Calu3 (cell line): Measurements from ENCODE around the gene FLRT1. TPM values are rescaled to one million over a fixed set of nuclear protein-coding genes. Genes with fewer than 3 reads are reported as not detected.

Source experiments
- BruUV-seq: library from RNA; stranded (reverse); fragments of 400-500 nt; replicated peaks from 2 replicates; lab custom pipeline; 2021; lab: Mats Ljungman, UMichigan
- CTCF ChIA-PET: fragments of 300-600 bp; sonication (Branson Sonifier 250); formaldehyde crosslinking; loops from one replicate; lab custom pipeline; 2022; ENCODE audit warnings: antibody characterized with exemption; lab: Charles Lee
- DNase-seq: peaks from one replicate; pipeline ENCODE4 v3.0.0; 2022
- H3K27ac Mint-ChIP-seq: one replicate; pipeline ENCODE4 v1.8.0; 2022; ENCODE audit warnings: mixed read lengths; ENCODE audit not compliant: unreplicated experiment
- H3K27me3 Mint-ChIP-seq: one replicate; pipeline ENCODE4 v1.8.0; 2022; ENCODE audit warnings: mixed read lengths; ENCODE audit not compliant: unreplicated experiment
- H3K36me3 Mint-ChIP-seq: one replicate; pipeline ENCODE4 v1.8.0; 2022; ENCODE audit warnings: mild to moderate bottlenecking, moderate library complexity, mixed read lengths; ENCODE audit not compliant: insufficient read depth, unreplicated experiment
- H3K4me1 Mint-ChIP-seq: one replicate; pipeline ENCODE4 v1.8.0; 2022; ENCODE audit warnings: mild to moderate bottlenecking, low read depth, mixed read lengths; ENCODE audit not compliant: unreplicated experiment
- H3K4me3 Mint-ChIP-seq: one replicate; pipeline ENCODE4 v1.8.0; 2022; ENCODE audit warnings: mild to moderate bottlenecking, low read depth, moderate library complexity, mixed read lengths; ENCODE audit not compliant: unreplicated experiment
- H3K9me3 Mint-ChIP-seq: one replicate; pipeline ENCODE4 v1.8.0; 2022; ENCODE audit warnings: low read depth, mixed read lengths; ENCODE audit not compliant: unreplicated experiment
- CTCF ChIP-seq: fragments of 200-600 bp; IDR thresholded peaks from one replicate; pipeline ENCODE4 v1.8.0; 2022; ENCODE audit warnings: antibody characterized with exemption; ENCODE audit not compliant: unreplicated experiment
- intact Hi-C: fragments of 100-400 bp; cut with micrococcal nuclease; formaldehyde crosslinking; loops from one replicate; pipeline ENCODE4 v1.10.0; 2022; ENCODE audit not compliant: unreplicated experiment
- total RNA-seq: library from RNA; stranded (reverse); gene quantifications from 2 replicates; pipeline ENCODE4 v1.2.3, GENCODE V29; 2022

Gene FLRT1
- total RNA-seq, 1 experiment from 2014 or later = 0.09 TPM

- CTCF ChIA-PET = interaction anchor here (0.6 kb wide), 1 partner anchor 244 kb away, joined by 4 read pairs; no protein-coding TSS in a partner anchor
- no peaks in the 10 kb centered on the region for H3K27me3 Mint-ChIP-seq
- intact Hi-C loops = no loop called here
Observed at GRCh38 chr11:64052938-64053622, 17.3 kb downstream of the FLRT1 start.

GRCh38 chr11:64053699-64054098 lies 18.0 kb downstream of the FLRT1 start:
- Mint-ChIP-seq H3K27ac (no peak overlapping the region), H3K9me3 (no peaks in the 10 kb centered on the region), H3K27me3 (no peaks in the 10 kb centered on the region), H3K36me3 (no peaks in the 10 kb centered on the region), H3K4me1 (no peaks in the 10 kb centered on the region), H3K4me3 (no peak overlapping the region)
- no peak for DNase-seq
- CTCF ChIA-PET = no interaction called here
- BruUV-seq = no TSS peak
- intact Hi-C loops = no loop called here
- no peak for TF ChIP-seq CTCF

More at GRCh38 chr11:64052938-64053622, 17.3 kb downstream of the FLRT1 start:
- no TSS peak for BruUV-seq
- H3K4me3 Mint-ChIP-seq = no peak overlapping the region
- no peaks in the 10 kb centered on the region for H3K9me3 Mint-ChIP-seq
- no peak for DNase-seq
- no peak for TF ChIP-seq CTCF
- H3K27ac Mint-ChIP-seq = no peak overlapping the region
- no peaks in the 10 kb centered on the region for H3K36me3 Mint-ChIP-seq
- H3K4me1 Mint-ChIP-seq = no peaks in the 10 kb centered on the region

- no peak for DNase-seq
- Mint-ChIP-seq H3K36me3 (no peaks in the 10 kb centered on the region), H3K27me3 (no peaks in the 10 kb centered on the region), H3K4me1 (no peaks in the 10 kb centered on the region), H3K27ac (no peak overlapping the region), H3K9me3 (no peaks in the 10 kb centered on the region), H3K4me3 (no peak overlapping the region)
- intact Hi-C loops = no loop called here
- no peak for TF ChIP-seq CTCF
- CTCF ChIA-PET = no interaction called here
- BruUV-seq = no TSS peak
Observed at GRCh38 chr11:64055077-64055476, 19.3 kb downstream of the FLRT1 start.

- Mint-ChIP-seq H3K4me3 (no peak overlapping the region), H3K9me3 (no peaks in the 10 kb centered on the region), H3K4me1 (no peaks in the 10 kb centered on the region), H3K27ac (no peak overlapping the region), H3K36me3 (no peaks in the 10 kb centered on the region), H3K27me3 (no peaks in the 10 kb centered on the region)
- CTCF ChIA-PET = interaction anchor here (0.6 kb wide), 1 partner anchor 12 kb away, joined by 7 read pairs; no protein-coding TSS in a partner anchor
- no peak for TF ChIP-seq CTCF
- intact Hi-C loops = no loop called here
- no peak for DNase-seq
- no TSS peak for BruUV-seq
Observed at GRCh38 chr11:64056213-64056785, 20.6 kb downstream of the FLRT1 start.
